Transverse colon (tissue), 4 donors: Measurements from ENCODE around the gene PYY. TPM values are rescaled to one million over a fixed set of nuclear protein-coding genes. Genes with fewer than 3 reads are reported as not detected.
"Not testable (repeated sequence)": the region's sequence is repeated elsewhere in the genome, so short reads cannot be mapped to it uniquely, and the experiment has no call there.

Experiments
- DNase-seq: peaks from one replicate; pipeline ENCODE4 v3.0.0-alpha.2; 2019
- H3K27ac ChIP-seq, 4 donors: fragments of 200-600 bp; sonication (generic); 2 replicates each; pipeline ENCODE4 v1.5.1; 2016 to 2018; ENCODE audit warnings: inconsistent platforms in 4 of 4
- H3K27me3 ChIP-seq: fragments of 200-600 bp; sonication (generic); 2 replicates; pipeline ENCODE4 v1.5.1; 2017; ENCODE audit warnings: inconsistent platforms
- H3K36me3 ChIP-seq, 4 donors: fragments of 200-600 bp; sonication (generic); 2 replicates each; pipeline ENCODE4 v1.5.1; 2017 to 2019; ENCODE audit warnings: inconsistent platforms in 4 of 4
- H3K4me1 ChIP-seq, 4 donors: fragments of 200-600 bp; sonication (generic); 2 replicates each; pipeline ENCODE4 v1.5.1; 2017 to 2020; ENCODE audit warnings: inconsistent platforms in 4 of 4
- H3K4me3 ChIP-seq, 4 donors: fragments of 200-600 bp; sonication (generic); 1 replicate in 1 of 4; 2 replicates in 3 of 4; pipeline versions ENCODE4 v1.5.1 to v1.6.1; 2017 to 2019; ENCODE audit warnings: inconsistent platforms in 4 of 4
- H3K9me3 ChIP-seq, 2 donors: fragments of 200-600 bp; sonication (generic); 2 replicates each; pipeline ENCODE4 v1.5.1; 2017 to 2019; ENCODE audit warnings: inconsistent platforms in 2 of 2
- EP300 ChIP-seq: sonication (generic); formaldehyde crosslinking; IDR thresholded peaks from one replicate; pipeline ENCODE4 v1.6.1; 2017; ENCODE audit warnings: antibody characterized with exemption, low read depth
- POLR2A ChIP-seq: fragments of 450-650 bp; IDR thresholded peaks from one replicate; pipeline ENCODE4 v1.6.1; 2016; ENCODE audit warnings: antibody characterized with exemption, mild to moderate bottlenecking, moderate library complexity
- POLR2AphosphoS5 ChIP-seq, 3 donors: sonication (generic); formaldehyde crosslinking; IDR thresholded peaks; one replicate each; pipeline ENCODE4 v1.6.1; 2016; ENCODE audit warnings: antibody characterized with exemption in 3 of 3
- WGBS, 2 donors: methylation state at CpG; one replicate each; pipeline ENCODE4 v1.1.5; 2018; ENCODE audit warnings: low coverage in 1 of 2; 5-methylcytosine and 5-hydroxymethylcytosine counted together
- in situ Hi-C, 4 donors: fragments of 200-750 bp; cut with MboI; loops; one replicate each; pipeline versions ENCODE4 v1.15.0 to v1.15.1; 2017; ENCODE audit warnings: low sequenced_read_pairs in 3 of 4, low pct_ligation_motif_present in 1 of 4, low pct_unique_long_range_greater_than_20kb in 1 of 4
- intact Hi-C: fragments of 100-400 bp; cut with DNase I; formaldehyde crosslinking; loops from one replicate; pipeline ENCODE4 v1.15.1; 2023; ENCODE audit warnings: low total_unique reads
- total RNA-seq, 4 donors: library from RNA; depleted of rRNA; stranded (reverse); fragments of >200 nt; gene quantifications; one replicate each; pipeline ENCODE4 v1.1.0, GENCODE V29; 2016
- TF ChIP-seq, protein P1 (sequence below), 5 experiments: fragments of 200-600 bp in 3 of 5; fragments of 450-650 bp in 2 of 5; sonication (generic) in 3 of 5; IDR thresholded peaks; 1 replicate in 2 of 5; 2 replicates in 3 of 5; pipeline ENCODE4 v1.5.1; 2016 to 2017; ENCODE audit warnings: antibody characterized with exemption in 5 of 5, inconsistent platforms in 3 of 5, mild to moderate bottlenecking in 2 of 5, moderate library complexity in 1 of 5

PYY gene
- total RNA-seq, 4 donors from 2014 or later = 27.7 to 89.2 (median 52.1) TPM; not detected in 1

DNA sequence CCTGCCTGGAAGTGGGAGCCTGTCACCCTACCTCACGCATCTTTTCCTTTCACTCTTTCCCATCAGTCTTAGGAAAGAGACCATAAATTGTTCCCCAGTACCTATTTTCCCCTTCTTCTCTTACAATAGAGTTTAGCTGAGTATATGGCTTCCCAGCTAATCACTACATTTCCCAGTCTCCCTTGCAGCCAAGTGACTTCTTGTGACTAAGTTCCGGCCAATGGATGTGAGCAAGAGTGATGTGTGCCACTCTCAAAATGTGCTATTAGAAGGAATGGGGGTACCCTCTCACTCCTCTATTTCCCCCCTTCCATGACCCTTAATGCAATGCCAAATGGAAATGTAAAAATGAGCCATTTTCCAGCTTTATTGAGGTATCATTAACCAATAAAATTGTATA lies 8.2 kb upstream of the PYY start:
- Histone ChIP-seq H3K36me3 (no peaks in the 10 kb centered on the region), H3K9me3 (no peaks in the 10 kb centered on the region), H3K27ac (no peak overlapping the region), H3K4me1 (no peaks in the 10 kb centered on the region), H3K27me3 (peaks cover 54% of the 10 kb centered on the region), H3K4me3 (no peak overlapping the region)
- 78 to 88% methylated on average over 1 to 2 of the region's 2 CpGs for WGBS, 2 donors
- no peak for TF ChIP-seq EP300
- TF ChIP-seq, protein P1, sequence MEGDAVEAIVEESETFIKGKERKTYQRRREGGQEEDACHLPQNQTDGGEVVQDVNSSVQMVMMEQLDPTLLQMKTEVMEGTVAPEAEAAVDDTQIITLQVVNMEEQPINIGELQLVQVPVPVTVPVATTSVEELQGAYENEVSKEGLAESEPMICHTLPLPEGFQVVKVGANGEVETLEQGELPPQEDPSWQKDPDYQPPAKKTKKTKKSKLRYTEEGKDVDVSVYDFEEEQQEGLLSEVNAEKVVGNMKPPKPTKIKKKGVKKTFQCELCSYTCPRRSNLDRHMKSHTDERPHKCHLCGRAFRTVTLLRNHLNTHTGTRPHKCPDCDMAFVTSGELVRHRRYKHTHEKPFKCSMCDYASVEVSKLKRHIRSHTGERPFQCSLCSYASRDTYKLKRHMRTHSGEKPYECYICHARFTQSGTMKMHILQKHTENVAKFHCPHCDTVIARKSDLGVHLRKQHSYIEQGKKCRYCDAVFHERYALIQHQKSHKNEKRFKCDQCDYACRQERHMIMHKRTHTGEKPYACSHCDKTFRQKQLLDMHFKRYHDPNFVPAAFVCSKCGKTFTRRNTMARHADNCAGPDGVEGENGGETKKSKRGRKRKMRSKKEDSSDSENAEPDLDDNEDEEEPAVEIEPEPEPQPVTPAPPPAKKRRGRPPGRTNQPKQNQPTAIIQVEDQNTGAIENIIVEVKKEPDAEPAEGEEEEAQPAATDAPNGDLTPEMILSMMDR (IDR thresholded peaks at IDR 0.05) = no peak
- no peak for TF ChIP-seq POLR2A
- no peak for TF ChIP-seq POLR2AphosphoS5 (IDR thresholded peaks at IDR 0.05)
- intact Hi-C loops (no loop called here), in situ Hi-C loops (no loop called here)
- no peak for DNase-seq

DNA sequence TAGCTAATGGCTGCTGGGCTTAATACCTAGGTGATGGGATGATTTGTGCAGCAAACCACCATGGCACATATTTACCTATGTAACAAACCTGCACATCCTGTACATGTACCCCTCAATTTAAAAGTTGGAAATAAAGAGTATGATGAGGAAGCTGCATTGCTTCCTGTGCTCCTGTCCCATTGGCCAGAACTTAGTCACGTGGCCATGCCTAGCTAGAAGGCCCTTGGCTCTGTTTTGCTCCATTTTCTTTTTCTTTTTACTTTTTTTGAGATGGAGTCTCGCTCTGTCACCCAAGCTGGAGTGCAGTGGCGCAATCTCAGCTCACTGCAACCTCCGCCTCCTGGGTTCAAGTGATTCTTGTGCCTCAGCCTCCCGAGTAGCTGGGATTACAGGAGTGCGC lies 7.6 kb upstream of the PYY start:
- DNase-seq, H3K27ac ChIP-seq, H3K4me3 ChIP-seq, H3K4me1 ChIP-seq, H3K9me3 ChIP-seq, intact Hi-C loops, H3K36me3 ChIP-seq, in situ Hi-C loops: not testable (repeated sequence)
- WGBS, 2 donors = 78 to 94% methylated on average over 4 to 6 of the region's 6 CpGs
- peaks cover 54% of the 10 kb centered on the region for H3K27me3 ChIP-seq

DNA sequence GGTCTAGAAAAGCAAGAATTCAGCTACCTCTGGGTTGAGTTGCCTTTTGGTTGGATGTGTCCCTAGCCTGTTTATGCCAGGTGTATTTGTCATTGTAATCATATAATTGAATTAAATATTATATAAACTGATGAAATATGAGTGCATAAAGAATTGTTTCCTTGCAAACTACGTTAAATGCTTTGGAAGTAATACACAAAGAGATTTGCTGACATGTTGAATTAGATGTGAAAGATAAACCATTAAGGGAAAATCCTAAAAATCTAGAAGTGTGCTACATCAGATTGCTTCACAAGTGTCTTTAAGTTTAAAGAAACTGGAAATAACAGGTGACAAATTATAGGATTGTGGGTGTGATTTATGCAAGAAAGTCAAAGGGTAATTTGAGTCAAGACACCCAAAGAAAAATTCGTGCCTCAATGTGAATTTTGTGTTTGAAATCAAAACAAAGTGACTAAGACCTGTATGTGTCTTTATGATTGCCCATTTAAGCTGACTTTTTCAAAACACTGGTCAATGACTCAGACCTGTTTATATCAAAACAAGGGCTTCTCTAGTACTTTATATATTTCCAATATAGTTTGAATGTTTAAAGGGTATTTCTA lies 5.1 kb upstream of the PYY start:
- no peak for DNase-seq
- WGBS, 2 donors = 39 to 46% methylated on average over 2 of the region's 2 CpGs
- no peaks in the 10 kb centered on the region for H3K4me1 ChIP-seq
- H3K36me3 ChIP-seq = no peaks in the 10 kb centered on the region
- no peak overlapping the region for H3K4me3 ChIP-seq
- in situ Hi-C loops = no loop called here
- H3K27me3 ChIP-seq = peaks cover 59% of the 10 kb centered on the region
- H3K27ac ChIP-seq = no peak overlapping the region
- intact Hi-C loops = no loop called here
- TF ChIP-seq POLR2AphosphoS5 (IDR thresholded peaks at IDR 0.05) = no peak
- TF ChIP-seq EP300 = no peak
- TF ChIP-seq POLR2A = no peak
- TF ChIP-seq, protein P1 (IDR thresholded peaks at IDR 0.05) = no peak
- H3K9me3 ChIP-seq = no peaks in the 10 kb centered on the region

DNA sequence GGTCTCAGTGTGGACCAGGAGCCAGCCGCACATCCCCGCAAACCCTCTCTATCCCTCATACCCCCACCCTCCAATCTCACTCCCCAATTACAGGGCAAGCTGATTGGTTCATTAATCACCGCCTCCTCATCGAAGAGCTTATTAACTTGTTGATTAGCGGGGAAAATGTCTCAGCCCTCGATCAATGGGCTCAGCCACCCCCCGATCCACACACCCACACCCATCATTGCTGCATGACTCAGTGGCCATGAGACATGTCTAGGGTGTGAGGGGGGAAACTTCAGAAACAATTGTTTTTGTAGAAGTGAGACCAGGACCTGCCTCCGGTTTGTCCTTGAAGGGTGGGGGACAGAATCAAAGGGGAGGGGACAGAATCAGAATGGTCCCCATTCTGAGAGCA lies 2.5 kb upstream of the PYY start:
- peaks cover 0 to 11% (median 6%) of the 10 kb centered on the region in 4 donors for H3K4me1 ChIP-seq
- no peaks in the 10 kb centered on the region for H3K36me3 ChIP-seq
- H3K27me3 ChIP-seq = peaks cover 69% of the 10 kb centered on the region
- intact Hi-C loops (no loop called here), in situ Hi-C loops (no loop called here)
- DNase-seq = no peak
- 73 to 86% methylated on average over 5 to 8 of the region's 8 CpGs for WGBS, 2 donors
- no peaks in the 10 kb centered on the region for H3K9me3 ChIP-seq
- H3K4me3 ChIP-seq = no peak overlapping the region
- H3K27ac ChIP-seq = no peak overlapping the region
- no peak for TF ChIP-seq POLR2A
- no peak for TF ChIP-seq POLR2AphosphoS5 (IDR thresholded peaks at IDR 0.05)
- TF ChIP-seq, protein P1 (IDR thresholded peaks at IDR 0.05) = no peak
- no peak for TF ChIP-seq EP300
